Astrocyte of the cerebellum (primary cell): ENCODE data around the gene OSBPL8.
"Not testable (repeated sequence)": the region's sequence is repeated elsewhere in the genome, so short reads cannot be mapped to it uniquely, and the experiment has no call there.

ENCODE experiments used
- DNase-seq: peaks from one replicate; pipeline ENCODE4 v3.0.0-alpha.2; 2011; ENCODE audit warnings: low read depth
- H3K4me3 ChIP-seq: 2 replicates; pipeline ENCODE4 v1.5.1; 2011; ENCODE audit warnings: mild to moderate bottlenecking, low read depth, low read length, moderate library complexity
- in situ Hi-C: cut with HindIII; loops from 2 replicates; pipeline ENCODE4 v1.10.0; 2017; ENCODE audit warnings: low sequenced_read_pairs
- TF ChIP-seq, protein P1 (sequence below): IDR thresholded peaks from 2 replicates; pipeline ENCODE4 v1.5.1; 2012; ENCODE audit warnings: low read length, low read depth, moderate library complexity, mild to moderate bottlenecking; ENCODE audit errors: missing control alignments

Gene OSBPL8

DNA sequence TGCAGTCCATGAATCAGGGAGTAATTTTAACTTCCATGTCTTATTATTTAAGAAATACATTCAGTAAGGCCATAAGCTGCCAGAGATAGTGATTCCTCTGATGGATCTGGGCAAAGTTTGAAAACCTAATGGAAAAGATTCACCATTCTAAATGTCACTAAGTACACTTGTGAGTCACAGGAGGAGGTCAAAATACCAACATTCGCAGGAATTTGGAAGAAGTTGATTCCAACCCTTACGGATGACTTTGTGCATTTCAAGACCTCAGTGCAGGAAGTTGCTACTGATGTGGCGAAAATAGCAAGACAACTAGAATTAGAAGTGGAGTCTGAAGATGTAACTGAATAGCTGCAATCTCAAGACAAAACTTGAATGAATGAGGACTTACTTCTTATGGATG is 69.8 kb downstream of the OSBPL8 start:
- no peak overlapping the region for H3K4me3 ChIP-seq
- no peak for DNase-seq
- TF ChIP-seq, protein P1, sequence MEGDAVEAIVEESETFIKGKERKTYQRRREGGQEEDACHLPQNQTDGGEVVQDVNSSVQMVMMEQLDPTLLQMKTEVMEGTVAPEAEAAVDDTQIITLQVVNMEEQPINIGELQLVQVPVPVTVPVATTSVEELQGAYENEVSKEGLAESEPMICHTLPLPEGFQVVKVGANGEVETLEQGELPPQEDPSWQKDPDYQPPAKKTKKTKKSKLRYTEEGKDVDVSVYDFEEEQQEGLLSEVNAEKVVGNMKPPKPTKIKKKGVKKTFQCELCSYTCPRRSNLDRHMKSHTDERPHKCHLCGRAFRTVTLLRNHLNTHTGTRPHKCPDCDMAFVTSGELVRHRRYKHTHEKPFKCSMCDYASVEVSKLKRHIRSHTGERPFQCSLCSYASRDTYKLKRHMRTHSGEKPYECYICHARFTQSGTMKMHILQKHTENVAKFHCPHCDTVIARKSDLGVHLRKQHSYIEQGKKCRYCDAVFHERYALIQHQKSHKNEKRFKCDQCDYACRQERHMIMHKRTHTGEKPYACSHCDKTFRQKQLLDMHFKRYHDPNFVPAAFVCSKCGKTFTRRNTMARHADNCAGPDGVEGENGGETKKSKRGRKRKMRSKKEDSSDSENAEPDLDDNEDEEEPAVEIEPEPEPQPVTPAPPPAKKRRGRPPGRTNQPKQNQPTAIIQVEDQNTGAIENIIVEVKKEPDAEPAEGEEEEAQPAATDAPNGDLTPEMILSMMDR = no peak
- in situ Hi-C loops = no loop called here

DNA sequence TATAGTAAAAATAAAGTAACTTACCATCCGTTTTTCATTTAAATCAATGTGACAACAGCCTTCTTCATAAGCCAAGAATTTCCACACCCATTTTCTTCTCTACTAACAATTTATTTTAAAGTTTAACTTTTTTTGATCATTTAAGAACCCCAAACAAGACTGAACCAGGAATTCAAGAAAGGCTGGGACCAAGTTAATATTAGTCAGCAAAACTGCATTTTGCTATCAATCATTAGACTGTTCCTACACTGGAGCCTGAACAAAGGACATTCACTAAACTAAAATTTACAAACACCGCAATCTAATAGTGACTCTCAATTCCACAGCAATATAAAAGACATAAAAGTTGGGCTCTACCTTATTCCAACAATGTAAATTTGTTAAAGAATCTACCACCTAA is 73.6 kb downstream of the OSBPL8 start:
- no peak for DNase-seq
- TF ChIP-seq, protein P1 = no peak
- no peak overlapping the region for H3K4me3 ChIP-seq
- in situ Hi-C loops = no loop called here

DNA sequence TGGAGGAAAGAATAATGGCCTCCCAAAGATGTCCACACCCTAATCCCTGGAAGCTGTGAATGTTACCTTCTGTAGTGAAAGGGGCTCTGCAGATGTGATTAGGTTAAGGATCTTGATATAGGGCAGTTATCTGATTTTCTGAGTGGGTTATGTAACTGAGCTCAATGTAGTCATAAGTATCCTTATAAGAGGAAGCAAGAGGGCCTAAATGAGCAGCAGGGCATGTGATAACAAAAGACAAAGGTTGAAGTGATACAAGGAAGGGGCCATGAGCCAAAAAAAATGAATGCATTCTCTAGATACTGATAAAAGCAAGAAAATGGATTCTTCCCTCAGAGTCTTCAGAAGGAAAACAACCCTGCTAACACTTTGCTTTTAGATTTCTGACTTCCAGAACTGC is 78.8 kb downstream of the OSBPL8 start:
- TF ChIP-seq, protein P1 = no peak
- no peak overlapping the region for H3K4me3 ChIP-seq
- in situ Hi-C loops = no loop called here
- no peak for DNase-seq

DNA sequence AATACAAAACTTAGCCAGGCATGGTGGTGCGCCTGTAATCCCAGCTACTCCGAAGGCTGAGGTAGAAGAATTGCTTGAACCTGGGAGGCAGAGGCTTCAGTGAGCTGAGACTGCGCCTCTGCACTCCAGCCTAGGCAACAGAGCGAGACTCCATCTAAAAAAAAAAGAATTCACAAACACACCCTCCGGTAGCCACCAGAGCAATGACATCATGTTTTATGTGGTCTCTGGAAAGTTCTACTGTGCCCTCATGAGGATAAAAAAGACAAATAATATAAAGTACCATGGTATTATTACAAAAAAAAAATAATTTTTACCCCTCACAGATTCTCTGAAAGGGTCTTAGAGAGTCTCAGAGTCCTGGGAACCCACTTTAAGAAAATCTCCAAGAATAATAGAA is 81.5 kb downstream of the OSBPL8 start:
- TF ChIP-seq, protein P1 = no peak
- H3K4me3 ChIP-seq = no peak overlapping the region
- in situ Hi-C loops = no loop called here
- no peak for DNase-seq

DNA sequence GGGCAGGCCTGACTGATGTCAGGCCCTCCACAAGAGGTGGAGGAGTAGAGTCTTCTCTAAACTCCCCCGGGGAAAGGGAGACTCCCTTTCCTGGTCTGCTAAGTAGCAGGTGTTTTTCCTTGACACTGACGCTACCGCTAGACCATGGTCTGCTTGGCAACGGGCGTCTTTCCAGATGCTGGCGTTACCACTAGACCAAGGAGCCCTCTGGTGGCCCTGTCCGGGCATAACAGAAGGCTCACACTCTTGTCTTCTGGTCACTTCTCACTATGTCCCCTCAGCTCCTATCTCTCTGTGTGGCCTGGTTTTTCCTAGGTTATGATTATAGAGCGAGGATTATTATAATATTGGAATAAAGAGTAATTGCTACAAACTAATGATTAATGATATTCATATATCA is 86.7 kb downstream of the OSBPL8 start:
- DNase-seq, H3K4me3 ChIP-seq, in situ Hi-C loops: not testable (repeated sequence)

DNA sequence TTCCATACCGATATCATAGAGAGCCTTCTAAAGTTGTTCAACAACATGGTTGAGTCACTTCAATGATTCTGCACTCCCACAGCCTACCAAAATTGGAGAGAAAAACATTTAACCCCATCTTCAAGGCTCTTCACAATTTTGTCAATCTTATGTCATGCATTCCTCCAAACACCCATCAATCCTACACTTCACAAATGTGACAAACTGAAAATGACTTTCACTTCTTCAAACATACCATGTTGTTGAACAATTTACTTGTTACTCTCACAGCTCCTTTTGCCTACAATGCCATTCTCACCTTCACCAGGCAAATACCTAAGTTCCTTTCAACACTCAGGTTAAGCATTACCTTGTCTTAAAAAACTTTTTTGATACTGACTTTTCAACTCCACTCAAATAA is 88.0 kb downstream of the OSBPL8 start:
- no peak for DNase-seq
- TF ChIP-seq, protein P1 = no peak
- in situ Hi-C loops = no loop called here
- no peak overlapping the region for H3K4me3 ChIP-seq

DNA sequence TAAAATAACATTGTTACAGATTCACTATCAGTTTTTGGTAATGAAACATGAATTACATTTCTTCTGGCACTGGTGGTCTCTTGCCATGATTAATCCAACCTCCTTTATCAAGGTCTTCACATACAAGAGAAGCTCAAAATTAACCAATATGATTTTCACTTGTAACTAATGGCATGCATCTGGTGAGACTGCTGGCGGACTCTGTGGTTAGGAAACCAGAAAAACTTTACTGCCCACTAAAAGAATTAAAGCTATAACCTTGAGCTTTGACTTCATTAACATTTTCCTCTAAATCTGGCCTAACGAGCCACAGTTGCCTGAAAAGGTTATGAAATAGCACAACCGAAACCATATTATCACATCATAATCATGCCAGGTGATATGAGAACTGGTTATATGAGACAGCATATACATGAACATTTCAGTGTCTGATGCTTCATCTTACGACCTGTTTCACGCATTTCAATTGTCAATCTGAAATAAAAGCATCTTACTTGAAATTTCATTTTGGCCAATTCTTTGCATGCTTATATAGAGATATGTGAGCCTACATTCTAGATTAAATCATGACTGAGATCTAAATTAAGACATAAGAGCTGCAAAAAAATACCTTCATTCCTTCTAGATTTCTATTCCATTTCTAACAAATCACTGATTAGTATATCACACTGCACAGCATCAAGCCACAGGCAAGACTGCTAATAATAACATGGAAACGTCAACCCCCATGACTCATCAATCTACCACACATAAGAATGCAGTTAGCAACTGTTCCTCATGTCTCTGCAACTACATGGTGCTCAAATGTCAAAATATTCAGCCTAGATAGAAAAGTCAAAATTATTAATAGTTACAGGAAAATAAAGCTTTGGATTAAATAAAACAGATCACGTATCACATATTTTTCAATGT is 89.3 kb downstream of the OSBPL8 start:
- H3K4me3 ChIP-seq = no peak overlapping the region
- TF ChIP-seq, protein P1 = no peak
- in situ Hi-C loops = no loop called here
- DNase-seq = peak; percentile 71
